RWPE1 (cell line): ENCODE data around the gene HCAR2.

Experiments
- CTCF ChIA-PET: fragments of 350-600 bp; sonication (Branson Sonifier 250); formaldehyde crosslinking; extraction: SDS; loops from one replicate; lab custom pipeline; 2021; lab: Yijun Ruan, JAX
- POLR2A ChIA-PET: fragments of 400-600 bp; formaldehyde crosslinking; extraction: SDS; loops from one replicate; lab custom pipeline; 2020; ENCODE audit warnings: antibody characterized with exemption; ENCODE audit not compliant: low non-redundant PET; lab: Yijun Ruan, JAX
- DNase-seq: peaks from one replicate; pipeline ENCODE4 v3.0.0; 2012; ENCODE audit warnings: low spot score
- H3K27ac ChIP-seq: fragments of 450-650 bp; 2 replicates; pipeline ENCODE4 v1.5.1; 2017
- TF ChIP-seq, protein P1 (sequence below): fragments of 450-650 bp; conservative IDR thresholded peaks from 2 replicates; pipeline ENCODE4 v1.5.1; 2017; ENCODE audit warnings: low read depth, mild to moderate bottlenecking

The HCAR2 gene

DNA sequence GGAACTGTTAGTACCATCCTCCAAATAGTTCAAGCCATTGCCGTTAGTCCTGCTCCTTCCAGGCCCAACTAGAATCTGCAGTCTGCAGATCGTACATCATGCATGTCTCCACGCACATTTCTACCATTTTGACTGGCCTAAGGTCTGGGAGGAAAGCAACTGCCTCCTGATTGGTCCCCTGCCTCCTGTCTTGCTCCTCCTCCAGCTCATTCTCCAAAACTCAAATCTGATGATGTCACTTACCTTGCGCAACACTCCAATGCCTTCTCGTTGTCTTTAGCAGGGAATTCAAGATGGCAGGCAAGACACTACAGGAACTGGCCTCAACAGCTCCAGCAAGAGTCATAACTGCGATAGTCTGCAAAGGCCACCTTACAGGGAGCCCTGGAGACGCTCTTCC is 37.2 kb upstream of the HCAR2 start:
- ChIA-PET POLR2A (no interaction called here), CTCF (no interaction called here)
- TF ChIP-seq, protein P1, sequence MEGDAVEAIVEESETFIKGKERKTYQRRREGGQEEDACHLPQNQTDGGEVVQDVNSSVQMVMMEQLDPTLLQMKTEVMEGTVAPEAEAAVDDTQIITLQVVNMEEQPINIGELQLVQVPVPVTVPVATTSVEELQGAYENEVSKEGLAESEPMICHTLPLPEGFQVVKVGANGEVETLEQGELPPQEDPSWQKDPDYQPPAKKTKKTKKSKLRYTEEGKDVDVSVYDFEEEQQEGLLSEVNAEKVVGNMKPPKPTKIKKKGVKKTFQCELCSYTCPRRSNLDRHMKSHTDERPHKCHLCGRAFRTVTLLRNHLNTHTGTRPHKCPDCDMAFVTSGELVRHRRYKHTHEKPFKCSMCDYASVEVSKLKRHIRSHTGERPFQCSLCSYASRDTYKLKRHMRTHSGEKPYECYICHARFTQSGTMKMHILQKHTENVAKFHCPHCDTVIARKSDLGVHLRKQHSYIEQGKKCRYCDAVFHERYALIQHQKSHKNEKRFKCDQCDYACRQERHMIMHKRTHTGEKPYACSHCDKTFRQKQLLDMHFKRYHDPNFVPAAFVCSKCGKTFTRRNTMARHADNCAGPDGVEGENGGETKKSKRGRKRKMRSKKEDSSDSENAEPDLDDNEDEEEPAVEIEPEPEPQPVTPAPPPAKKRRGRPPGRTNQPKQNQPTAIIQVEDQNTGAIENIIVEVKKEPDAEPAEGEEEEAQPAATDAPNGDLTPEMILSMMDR = no peak
- no peak for DNase-seq
- H3K27ac ChIP-seq = no peak overlapping the region

DNA sequence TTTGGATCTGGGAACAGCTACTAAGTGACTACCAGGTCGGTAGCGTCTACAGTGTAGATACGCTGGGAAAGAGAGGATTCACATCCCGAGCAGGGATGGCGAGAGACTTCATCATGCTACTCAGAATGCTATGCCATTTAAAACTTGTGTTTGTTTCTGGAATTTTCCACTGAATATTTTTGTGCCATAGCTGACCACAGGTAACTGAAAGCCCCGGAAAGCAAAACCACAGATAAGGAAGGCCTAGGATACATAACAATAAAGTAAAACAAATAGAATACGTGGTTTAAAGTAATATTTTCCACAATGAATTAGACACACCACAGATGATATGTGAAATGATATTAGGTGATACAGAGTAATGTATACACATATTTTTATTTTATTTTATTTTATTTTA is 35.4 kb upstream of the HCAR2 start:
- no peak for DNase-seq
- TF ChIP-seq, protein P1 = no peak
- POLR2A ChIA-PET = no interaction called here
- CTCF ChIA-PET = interaction anchor here (1.0 kb wide), 1 partner anchor 15 kb away, joined by 3 read pairs; no protein-coding TSS in a partner anchor
- no peak overlapping the region for H3K27ac ChIP-seq

DNA sequence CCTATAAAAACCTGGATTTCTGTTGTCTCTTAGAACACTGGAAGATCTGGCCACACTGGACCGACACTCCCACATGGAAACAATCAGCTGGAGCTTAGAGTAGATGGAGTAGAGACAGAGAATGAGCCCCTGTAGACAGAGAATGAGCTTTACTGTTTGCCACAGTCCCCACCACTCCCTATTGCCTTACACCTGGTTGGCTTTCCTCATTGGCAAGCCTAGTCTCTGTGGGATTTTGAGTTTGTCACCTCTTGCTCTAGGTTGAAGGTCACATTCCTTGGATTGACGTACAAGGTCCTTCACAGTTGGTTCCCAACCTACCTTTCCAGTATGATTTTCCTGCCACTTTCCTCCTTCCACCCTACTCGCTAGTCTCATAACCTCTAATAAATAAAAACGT is 29.5 kb upstream of the HCAR2 start:
- H3K27ac ChIP-seq = no peak overlapping the region
- no peak for DNase-seq
- CTCF ChIA-PET = no interaction called here
- POLR2A ChIA-PET = no interaction called here
- TF ChIP-seq, protein P1 = no peak

DNA sequence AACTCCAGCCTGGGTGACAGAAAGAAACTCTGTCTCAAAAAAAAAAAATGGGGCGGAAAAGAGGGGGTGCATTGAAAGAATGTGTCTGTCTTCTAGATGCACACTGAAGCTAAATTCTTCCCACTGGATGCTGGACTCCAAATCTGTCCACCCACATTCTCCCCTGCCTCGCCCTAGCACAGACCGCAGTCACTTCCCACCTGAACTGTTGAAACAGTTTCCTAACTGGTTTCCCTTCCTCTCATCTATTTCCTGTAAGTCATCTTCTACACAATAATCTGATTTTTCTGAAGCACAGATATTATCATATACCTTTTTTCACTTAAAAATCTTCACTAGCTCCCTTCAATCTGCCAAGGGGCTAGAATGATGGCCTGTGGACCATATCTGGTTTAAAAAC is 29.0 kb upstream of the HCAR2 start:
- ChIA-PET CTCF (no interaction called here), POLR2A (no interaction called here)
- no peak for DNase-seq
- no peak overlapping the region for H3K27ac ChIP-seq
- TF ChIP-seq, protein P1 = no peak

DNA sequence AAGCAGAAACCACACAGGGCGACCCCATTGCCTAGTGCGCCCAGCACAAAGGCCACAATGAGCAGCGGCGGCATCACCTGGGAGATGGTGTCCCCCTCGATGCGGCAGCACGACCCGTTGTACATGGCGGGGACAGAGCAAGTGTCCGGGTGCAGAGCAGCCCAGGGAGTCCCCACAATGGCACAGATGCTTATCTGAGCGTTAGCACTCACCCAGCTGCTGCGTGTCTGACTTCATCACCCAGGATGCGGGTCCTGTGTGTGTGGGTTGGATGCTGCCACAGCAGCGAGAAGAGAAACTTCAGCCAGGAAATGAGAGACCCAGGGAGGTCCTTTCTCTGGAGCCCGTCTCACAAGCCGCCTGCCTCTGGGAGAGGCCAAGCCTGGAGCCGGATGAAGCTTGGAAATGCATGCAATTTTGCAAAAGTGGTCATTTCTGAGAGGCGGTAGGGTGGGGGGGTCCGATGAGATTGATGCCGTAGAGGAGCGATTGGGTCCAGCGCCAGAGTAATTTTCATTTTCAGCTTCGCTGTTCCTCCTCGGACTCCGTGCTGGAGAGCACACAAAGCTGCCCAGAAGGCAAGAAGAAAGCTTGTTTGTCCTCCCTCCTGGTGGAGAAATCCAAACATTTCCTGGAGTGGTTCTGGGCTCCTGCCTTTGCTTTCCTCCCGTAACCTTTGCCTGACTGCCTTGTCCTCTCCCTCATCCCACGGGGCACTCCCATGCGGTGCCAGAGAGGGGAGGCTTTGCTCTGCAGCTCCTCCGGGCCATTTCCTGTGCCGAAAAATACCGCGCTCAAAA is 27.3 kb upstream of the HCAR2 start, which contains the start of gene HCAR1:
Gene HCAR1, minus strand, starts transcription at position 630 of the 800 bp plus-strand sequence. Its CDS starts 505 bp downstream, at position 125.
- DNase-seq = no peak
- POLR2A ChIA-PET = no interaction called here
- CTCF ChIA-PET = no interaction called here
- TF ChIP-seq, protein P1 = no peak
- H3K27ac ChIP-seq = no peak within 1 kb of the TSS

DNA sequence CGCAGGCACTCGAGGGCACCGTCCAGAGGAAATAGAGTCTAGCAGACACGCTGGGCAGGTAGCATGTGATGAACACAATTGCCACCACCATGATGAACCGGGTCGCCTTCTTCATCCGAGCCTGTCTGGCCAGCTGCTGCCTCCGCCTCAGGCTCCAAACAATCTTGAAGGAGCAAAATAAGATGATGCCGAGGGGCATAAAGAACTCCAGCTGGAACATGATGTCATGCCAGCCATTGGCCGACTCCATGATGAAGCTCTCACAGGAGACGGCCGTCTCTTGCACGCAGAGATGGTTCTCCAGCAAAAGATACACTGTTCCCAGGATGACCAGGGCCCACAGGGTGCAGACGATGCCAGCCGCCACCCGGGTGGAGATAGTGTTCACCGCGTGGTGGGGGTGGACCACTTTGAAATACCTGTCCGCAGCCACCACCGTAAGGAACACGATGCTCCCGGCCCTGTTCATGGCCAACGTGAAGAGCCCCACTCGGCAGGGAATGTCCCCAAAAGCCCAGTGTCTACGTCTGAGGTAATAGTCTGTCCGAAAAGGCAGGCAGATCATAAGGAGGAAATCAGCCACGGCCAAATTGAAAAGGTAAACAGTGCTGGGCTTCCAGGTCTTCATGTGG is 26.5 kb upstream of the HCAR2 start:
- H3K27ac ChIP-seq = no peak overlapping the region
- TF ChIP-seq, protein P1 = no peak
- POLR2A ChIA-PET = no interaction called here
- DNase-seq = no peak
- CTCF ChIA-PET = no interaction called here
